OCI-LY7 (cell line): Measurements from ENCODE around the gene LILRB2. TPM values are rescaled to one million over a fixed set of nuclear protein-coding genes. Genes with fewer than 3 reads are reported as not detected.

ENCODE experiments used
- BruUV-seq: library from RNA; stranded (reverse); fragments of 400-500 nt; replicated peaks from 2 replicates; lab custom pipeline; 2021; lab: Mats Ljungman, UMichigan
- CTCF ChIA-PET: fragments of 300-600 bp; sonication (Branson Sonifier 250); formaldehyde crosslinking; loops from one replicate; lab custom pipeline; 2022; ENCODE audit warnings: antibody characterized with exemption; ENCODE audit not compliant: unreplicated experiment; lab: Charles Lee
- POLR2A ChIA-PET: fragments of 300-600 bp; sonication (Branson Sonifier 250); formaldehyde crosslinking; loops from one replicate; lab custom pipeline; 2022; ENCODE audit warnings: antibody characterized with exemption; lab: Charles Lee
- DNase-seq: peaks from one replicate; pipeline ENCODE4 v3.0.0-alpha.2; 2015; ENCODE audit warnings: low spot score
- H2AFZ ChIP-seq: fragments of 200-600 bp; sonication (generic), shearing (Covaris generic); 2 replicates; pipeline ENCODE4 v1.6.1; 2014; ENCODE audit warnings: mild to moderate bottlenecking, antibody characterized with exemption, low read length, moderate library complexity
- H3K27ac ChIP-seq: fragments of 200-600 bp; sonication (generic); 2 replicates; pipeline ENCODE4 v1.5.1; 2014; ENCODE audit warnings: mixed run types, low read depth, mild to moderate bottlenecking, moderate library complexity, low read length, inconsistent platforms; ENCODE audit not compliant: poor library complexity, severe bottlenecking
- H3K36me3 ChIP-seq: fragments of 200-600 bp; sonication (generic); 2 replicates; pipeline ENCODE4 v1.6.1; 2014; ENCODE audit warnings: mild to moderate bottlenecking, antibody characterized with exemption, low read length, moderate library complexity, mixed read lengths; ENCODE audit not compliant: insufficient read depth
- H3K4me1 ChIP-seq: fragments of 200-600 bp; sonication (generic); 2 replicates; pipeline ENCODE4 v1.5.1; 2014; ENCODE audit warnings: mild to moderate bottlenecking, low read length; ENCODE audit not compliant: insufficient read depth, poor library complexity, severe bottlenecking
- H3K4me2 ChIP-seq: fragments of 200-600 bp; sonication (generic); 2 replicates; pipeline ENCODE4 v1.6.1; 2014; ENCODE audit warnings: mild to moderate bottlenecking, low read length
- H3K4me3 ChIP-seq: fragments of 200-600 bp; sonication (generic); 2 replicates; pipeline ENCODE4 v1.5.1; 2014; ENCODE audit warnings: mild to moderate bottlenecking, low read depth, low read length; ENCODE audit not compliant: poor library complexity, severe bottlenecking
- H3K79me2 ChIP-seq: fragments of 200-600 bp; sonication (generic); 2 replicates; pipeline ENCODE4 v1.6.1; 2016; ENCODE audit warnings: low read depth, mild to moderate bottlenecking, low read length, moderate library complexity, mixed read lengths; ENCODE audit not compliant: insufficient read depth
- H3K9me2 ChIP-seq: fragments of 200-600 bp; sonication (generic); 2 replicates; pipeline ENCODE4 v1.6.1; 2016; ENCODE audit warnings: mild to moderate bottlenecking, low read length, mixed read lengths; ENCODE audit not compliant: insufficient read depth
- H3K9me3 ChIP-seq: fragments of 200-600 bp; sonication (generic); 2 replicates; pipeline ENCODE4 v1.6.1; 2014; ENCODE audit warnings: mild to moderate bottlenecking, mixed run types, low read length, mixed read lengths
- H4K20me1 ChIP-seq: fragments of 200-600 bp; sonication (generic); 2 replicates; pipeline ENCODE4 v1.6.1; 2014; ENCODE audit warnings: mild to moderate bottlenecking, antibody characterized with exemption, low read length, moderate library complexity, mixed read lengths; ENCODE audit not compliant: insufficient read depth
- CTCF ChIP-seq: fragments of 200-600 bp; sonication (generic); conservative IDR thresholded peaks from 2 replicates; pipeline ENCODE4 v1.5.1; 2014; ENCODE audit warnings: mild to moderate bottlenecking, antibody characterized with exemption, low read length, moderate library complexity, mixed read lengths
- EZH2phosphoT487 ChIP-seq: fragments of 200-600 bp; sonication (generic); IDR thresholded peaks from 2 replicates; pipeline ENCODE4 v1.6.1; 2018; ENCODE audit warnings: low read depth, borderline replicate concordance, mild to moderate bottlenecking, mixed run types, antibody characterized with exemption, low read length, moderate library complexity, mixed read lengths
- intact Hi-C: fragments of 100-400 bp; cut with micrococcal nuclease; formaldehyde crosslinking; loops from one replicate; pipeline ENCODE4 v1.10.0; 2022; ENCODE audit not compliant: unreplicated experiment
- total RNA-seq, 2 experiments: library from RNA; depleted of rRNA in 1 of 2; stranded (reverse); fragments of >200 nt in 1 of 2; shearing (Covaris generic) in 1 of 2; gene quantifications; 2 replicates each; pipeline ENCODE4 v1.2.3, GENCODE V29; 2014 to 2022

Gene LILRB2
- total RNA-seq, 2 experiments from 2014 or later = not detected

GRCh38 chr19:54253331-54254194, 27.3 kb downstream of the LILRB2 start:
- H3K9me2 ChIP-seq = no peaks in the 10 kb centered on the region
- H3K4me1 ChIP-seq = no peaks in the 10 kb centered on the region
- no peaks in the 10 kb centered on the region for H3K9me3 ChIP-seq
- H3K79me2 ChIP-seq = no peaks in the 10 kb centered on the region
- BruUV-seq = no TSS peak
- ChIA-PET POLR2A (no interaction called here), CTCF (no interaction called here)
- no peaks in the 10 kb centered on the region for H4K20me1 ChIP-seq
- intact Hi-C loops = no loop called here
- TF ChIP-seq EZH2phosphoT487 (no peak), CTCF (no peak)
- H2AFZ ChIP-seq = no peak overlapping the region
- no peak overlapping the region for H3K4me2 ChIP-seq
- no peaks in the 10 kb centered on the region for H3K36me3 ChIP-seq
- no peak overlapping the region for H3K27ac ChIP-seq
- H3K4me3 ChIP-seq = no peak overlapping the region
- DNase-seq = no peak

GRCh38 chr19:54252845-54253244, 28.1 kb downstream of the LILRB2 start:
- Histone ChIP-seq H3K4me2 (no peak overlapping the region), H3K9me2 (no peaks in the 10 kb centered on the region), H3K79me2 (no peaks in the 10 kb centered on the region), H3K9me3 (no peaks in the 10 kb centered on the region), H4K20me1 (no peaks in the 10 kb centered on the region), H3K27ac (no peak overlapping the region), H3K4me1 (no peaks in the 10 kb centered on the region), H2AFZ (no peak overlapping the region), H3K36me3 (no peaks in the 10 kb centered on the region), H3K4me3 (no peak overlapping the region)
- ChIA-PET POLR2A (no interaction called here), CTCF (no interaction called here)
- BruUV-seq = no TSS peak
- intact Hi-C loops = no loop called here
- DNase-seq = no peak
- no peak for TF ChIP-seq CTCF

- Histone ChIP-seq H3K79me2 (no peaks in the 10 kb centered on the region), H3K9me2 (no peaks in the 10 kb centered on the region), H3K9me3 (no peaks in the 10 kb centered on the region), H3K4me1 (no peaks in the 10 kb centered on the region), H3K4me3 (no peak overlapping the region), H3K4me2 (no peak overlapping the region), H3K27ac (no peak overlapping the region), H4K20me1 (no peaks in the 10 kb centered on the region), H2AFZ (no peak overlapping the region), H3K36me3 (no peaks in the 10 kb centered on the region)
- intact Hi-C loops = no loop called here
- no TSS peak for BruUV-seq
- ChIA-PET CTCF (no interaction called here), POLR2A (no interaction called here)
- TF ChIP-seq CTCF (no peak), EZH2phosphoT487 (no peak)
- no peak for DNase-seq
Observed at GRCh38 chr19:54252243-54252642, 28.7 kb downstream of the LILRB2 start.
